H9 (cell line): ENCODE results near the gene ARMH3. TPM values are rescaled to one million over a fixed set of nuclear protein-coding genes. Genes with fewer than 3 reads are reported as not detected.
"Not testable (repeated sequence)": the region's sequence is repeated elsewhere in the genome, so short reads cannot be mapped to it uniquely, and the experiment has no call there.

ENCODE experiments used
- DNase-seq: peaks from one replicate; pipeline ENCODE4 v3.0.0-alpha.2; 2017
- H2AFZ ChIP-seq: one replicate; pipeline ENCODE4 v1.6.1; 2013; ENCODE audit warnings: mild to moderate bottlenecking, low read length, control low read depth, moderate library complexity
- H2AK5ac ChIP-seq: 2 replicates; pipeline ENCODE4 v1.6.1; 2013; ENCODE audit warnings: low read length, control low read depth, mixed read lengths; ENCODE audit not compliant: insufficient read length
- H2BK120ac ChIP-seq: one replicate; pipeline ENCODE4 v1.6.1; 2013; ENCODE audit warnings: low read depth, mild to moderate bottlenecking, low read length, control low read depth, inconsistent platforms; ENCODE audit not compliant: poor library complexity, severe bottlenecking
- H2BK12ac ChIP-seq: 2 replicates; pipeline ENCODE4 v1.6.1; 2013; ENCODE audit warnings: low read length, control low read depth, mixed read lengths, low read depth; ENCODE audit not compliant: insufficient read length
- H2BK15ac ChIP-seq: 2 replicates; pipeline ENCODE4 v1.6.1; 2013; ENCODE audit warnings: low read depth, low read length, control low read depth
- H2BK20ac ChIP-seq: one replicate; pipeline ENCODE4 v1.6.1; 2013; ENCODE audit warnings: low read depth, mild to moderate bottlenecking, low read length, control low read depth, inconsistent platforms; ENCODE audit not compliant: poor library complexity, severe bottlenecking
- H2BK5ac ChIP-seq: 2 replicates; pipeline ENCODE4 v1.6.1; 2013; ENCODE audit warnings: low read length, control low read depth, mixed read lengths; ENCODE audit not compliant: insufficient read length
- H3K14ac ChIP-seq: 2 replicates; pipeline ENCODE4 v1.6.1; 2013; ENCODE audit warnings: low read length, control low read depth; ENCODE audit not compliant: insufficient read depth
- H3K18ac ChIP-seq: 2 replicates; pipeline ENCODE4 v1.6.1; 2013; ENCODE audit warnings: low read depth, mild to moderate bottlenecking, mixed read lengths, low read length, control low read depth; ENCODE audit not compliant: insufficient read length
- H3K23ac ChIP-seq: 2 replicates; pipeline ENCODE4 v1.6.1; 2013; ENCODE audit warnings: low read length, control low read depth, mixed read lengths, low read depth; ENCODE audit not compliant: insufficient read length
- H3K23me2 ChIP-seq: 2 replicates; pipeline ENCODE4 v1.6.1; 2013; ENCODE audit warnings: low read depth, mild to moderate bottlenecking, mixed read lengths, low read length, control low read depth; ENCODE audit not compliant: insufficient read length, poor library complexity, severe bottlenecking
- H3K27ac ChIP-seq: 2 replicates; pipeline ENCODE4 v1.5.1; 2013; ENCODE audit warnings: low read length, control low read depth, mixed read lengths, low read depth; ENCODE audit not compliant: insufficient read length
- H3K27me3 ChIP-seq: 2 replicates; pipeline ENCODE4 v1.6.1; 2013; ENCODE audit warnings: low read length, control low read depth, inconsistent platforms; ENCODE audit not compliant: insufficient read depth
- H3K4ac ChIP-seq: 2 replicates; pipeline ENCODE4 v1.6.1; 2013; ENCODE audit warnings: low read depth, mild to moderate bottlenecking, control low read depth, inconsistent platforms, low read length, moderate library complexity
- H3K4me1 ChIP-seq: 2 replicates; pipeline ENCODE4 v1.6.1; 2013; ENCODE audit warnings: low read length, control low read depth, inconsistent platforms; ENCODE audit not compliant: insufficient read depth
- H3K4me2 ChIP-seq: 2 replicates; pipeline ENCODE4 v1.6.1; 2013; ENCODE audit warnings: low read length, control low read depth, mixed read lengths; ENCODE audit not compliant: insufficient read length, insufficient read depth
- H3K56ac ChIP-seq: 2 replicates; pipeline ENCODE4 v1.6.1; 2013; ENCODE audit warnings: low read depth, mild to moderate bottlenecking, mixed read lengths, low read length, control low read depth; ENCODE audit not compliant: insufficient read length
- H3K79me1 ChIP-seq: 2 replicates; pipeline ENCODE4 v1.6.1; 2013; ENCODE audit warnings: low read depth, mild to moderate bottlenecking, moderate library complexity, low read length, control low read depth, inconsistent platforms; ENCODE audit not compliant: insufficient read depth, poor library complexity, severe bottlenecking
- H3K79me2 ChIP-seq: 2 replicates; pipeline ENCODE4 v1.6.1; 2013; ENCODE audit warnings: low read length, control low read depth, inconsistent platforms; ENCODE audit not compliant: insufficient read depth
- H3K9ac ChIP-seq: 2 replicates; pipeline ENCODE4 v1.6.1; 2013; ENCODE audit warnings: low read length, control low read depth, mixed read lengths; ENCODE audit not compliant: insufficient read length; ENCODE audit errors: extremely low read depth
- H3K9me3 ChIP-seq: one replicate; pipeline ENCODE4 v1.6.1; 2013; ENCODE audit warnings: low read depth, low read length, inconsistent platforms; ENCODE audit not compliant: control insufficient read depth
- H3T11ph ChIP-seq: one replicate; pipeline ENCODE4 v1.6.1; 2013; ENCODE audit warnings: mild to moderate bottlenecking, low read length, control low read depth, inconsistent platforms
- H4K20me1 ChIP-seq: one replicate; pipeline ENCODE4 v1.6.1; 2013; ENCODE audit not compliant: control insufficient read depth, insufficient read length, insufficient read depth
- H4K5ac ChIP-seq: 2 replicates; pipeline ENCODE4 v1.6.1; 2013; ENCODE audit warnings: low read depth, mild to moderate bottlenecking, mixed read lengths, low read length, control low read depth; ENCODE audit not compliant: insufficient read length
- H4K8ac ChIP-seq: replicated peaks from 2 replicates; pipeline ENCODE4 v1.6.1; 2013; ENCODE audit warnings: low read length, control low read depth, mixed read lengths, low read depth; ENCODE audit not compliant: insufficient read length
- H4K91ac ChIP-seq: 2 replicates; pipeline ENCODE4 v1.6.1; 2013; ENCODE audit warnings: low read depth, mild to moderate bottlenecking, moderate library complexity, mixed read lengths, low read length, control low read depth; ENCODE audit not compliant: insufficient read length
- H3K27ac Mint-ChIP-seq, 3 experiments: 2 replicates in 2 of 3; 3 replicates in 1 of 3; pipeline ENCODE4 v1.8.0; 2020 to 2021; ENCODE audit warnings: mixed read lengths in 3 of 3, mild to moderate bottlenecking in 1 of 3, moderate library complexity in 1 of 3
- H3K27me3 Mint-ChIP-seq: 2 replicates; pipeline ENCODE4 v1.8.0; 2021; ENCODE audit warnings: low read depth, mild to moderate bottlenecking, moderate library complexity, mixed read lengths
- H3K36me3 Mint-ChIP-seq, 3 experiments: 2 replicates in 2 of 3; 3 replicates in 1 of 3; pipeline ENCODE4 v1.8.0; 2020 to 2021; ENCODE audit warnings: low read depth in 3 of 3, mixed read lengths in 3 of 3; ENCODE audit not compliant: insufficient read depth in 1 of 3
- H3K4me1 Mint-ChIP-seq, 2 experiments: 2 replicates each; pipeline ENCODE4 v1.8.0; 2020; ENCODE audit warnings: mixed read lengths in 2 of 2
- H3K4me3 Mint-ChIP-seq, 2 experiments: 2 replicates in 1 of 2; 3 replicates in 1 of 2; pipeline ENCODE4 v1.8.0; 2020 to 2021; ENCODE audit warnings: mild to moderate bottlenecking in 2 of 2, mixed read lengths in 2 of 2, moderate library complexity in 1 of 2
- H3K9me3 Mint-ChIP-seq, 2 experiments: 2 replicates in 1 of 2; 3 replicates in 1 of 2; pipeline ENCODE4 v1.8.0; 2020; ENCODE audit warnings: mild to moderate bottlenecking in 2 of 2, mixed read lengths in 2 of 2, moderate library complexity in 1 of 2
- WGBS: extraction: QIAGEN DNeasy Blood & Tissue Kit; methylation state at CpG from one replicate; pipeline ENCODE4 v1.1.7; 2013; ENCODE audit warnings: missing lambda C conversion rate, low lambda C conversion rate, mixed read lengths; ENCODE audit not compliant: insufficient read length; ENCODE audit errors: extremely low coverage; 5-methylcytosine and 5-hydroxymethylcytosine counted together
- total RNA-seq: library from RNA; stranded (reverse); gene quantifications from 2 replicates; pipeline ENCODE4 v1.2.1, GENCODE V29; 2021
- TF ChIP-seq, protein P1 (sequence below): fragments of 200-600 bp; sonication (generic); conservative IDR thresholded peaks from 3 replicates; pipeline ENCODE4 v1.8.0; 2021; ENCODE audit warnings: antibody characterized with exemption, mild to moderate bottlenecking

The ARMH3 gene
- total RNA-seq, 1 experiment from 2014 or later, result 20.4 TPM

DNA sequence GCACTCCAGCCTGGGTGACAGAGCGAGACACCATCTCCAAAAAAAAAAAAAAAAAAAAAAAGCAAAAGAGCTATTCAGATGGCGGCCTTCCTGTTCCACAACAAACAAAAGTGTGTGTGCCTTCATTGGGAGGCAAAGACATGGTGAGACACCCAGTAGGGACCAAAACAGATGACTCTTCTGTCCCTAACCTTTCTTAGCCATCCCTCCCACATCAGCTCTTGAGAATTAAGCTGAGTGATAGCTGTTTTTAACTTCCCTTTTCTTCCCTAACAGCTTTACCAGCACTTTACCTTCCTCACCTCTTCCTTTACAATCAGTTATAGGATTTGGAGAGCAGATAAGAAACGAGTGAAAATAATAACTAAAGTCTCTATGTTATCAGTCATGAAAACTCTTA lies 48.2 kb downstream of the ARMH3 start:
- no CpG with 5 or more reads among the region's 3 CpGs for WGBS
- no peak overlapping the region for H3K4me3 Mint-ChIP-seq
- no peak overlapping the region for H2BK120ac ChIP-seq

DNA sequence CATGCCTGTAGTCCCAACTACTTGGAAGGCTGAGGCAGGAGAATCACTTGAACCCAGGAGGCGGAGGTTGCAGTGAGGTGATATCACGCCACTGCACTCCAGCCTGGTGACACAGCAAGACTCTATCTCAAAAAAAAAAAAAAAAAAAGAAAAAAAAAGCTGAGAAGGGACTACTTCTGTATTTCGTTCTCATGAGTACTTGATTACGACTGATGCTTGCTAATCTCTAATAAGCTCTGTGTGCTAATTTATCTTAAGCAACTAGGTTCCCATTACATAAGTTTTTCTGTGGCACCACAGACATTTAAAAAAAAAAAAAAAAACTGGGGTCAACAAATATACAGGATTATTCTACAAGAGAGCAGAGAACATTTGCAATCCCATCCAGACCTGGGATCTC lies 48.9 kb downstream of the ARMH3 start:
- not testable (repeated sequence) for H4K20me1 ChIP-seq, H3K27me3 ChIP-seq, H2BK20ac ChIP-seq, H3K27me3 Mint-ChIP-seq, H3K27ac ChIP-seq, H2AFZ ChIP-seq, H3K56ac ChIP-seq, H3K9me3 Mint-ChIP-seq, H2BK15ac ChIP-seq, H3K79me2 ChIP-seq, H3K23ac ChIP-seq, H3K4ac ChIP-seq, H3K27ac Mint-ChIP-seq, H3K4me1 ChIP-seq, H3K9ac ChIP-seq, H3K23me2 ChIP-seq, H4K5ac ChIP-seq, H3K18ac ChIP-seq, H2BK5ac ChIP-seq, H3K14ac ChIP-seq, H2BK120ac ChIP-seq, H4K8ac ChIP-seq, H3K79me1 ChIP-seq, H3K4me1 Mint-ChIP-seq, H2BK12ac ChIP-seq, H3K4me2 ChIP-seq, H3K4me3 Mint-ChIP-seq, H2AK5ac ChIP-seq, H3K9me3 ChIP-seq, H4K91ac ChIP-seq, DNase-seq, H3T11ph ChIP-seq
- WGBS, result no CpG with 5 or more reads among the region's 4 CpGs
- peaks cover 2 to 32% (median 24%) of the 10 kb centered on the region in 3 experiments for H3K36me3 Mint-ChIP-seq

More for the DNA sequence above, 48.2 kb downstream of the ARMH3 start:
- Histone ChIP-seq H3K79me1 (no peaks in the 10 kb centered on the region), H2BK20ac (no peak overlapping the region), H3K14ac (no peak overlapping the region), H3K23me2 (no peaks in the 10 kb centered on the region), H2BK5ac (no peak overlapping the region), H2BK12ac (no peak overlapping the region), H3K56ac (no peak overlapping the region), H4K8ac (no peak overlapping the region), H3T11ph (no peak overlapping the region), H3K9me3 (no peaks in the 10 kb centered on the region), H3K9ac (no peak overlapping the region), H3K4me1 (no peaks in the 10 kb centered on the region), H3K23ac (no peak overlapping the region), H2AFZ (no peak overlapping the region), H3K4me2 (no peak overlapping the region), H4K20me1 (no peaks in the 10 kb centered on the region), H2AK5ac (no peak overlapping the region), H3K79me2 (no peaks in the 10 kb centered on the region), H4K91ac (no peak overlapping the region), H3K18ac (no peak overlapping the region), H3K27me3 (no peaks in the 10 kb centered on the region), H3K27ac (no peak overlapping the region), H4K5ac (no peak overlapping the region), H3K4ac (no peak overlapping the region), H2BK15ac (no peak overlapping the region)
- peaks cover 2 to 27% (median 24%) of the 10 kb centered on the region in 3 experiments for H3K36me3 Mint-ChIP-seq
- no peak for DNase-seq
- TF ChIP-seq, protein P1, sequence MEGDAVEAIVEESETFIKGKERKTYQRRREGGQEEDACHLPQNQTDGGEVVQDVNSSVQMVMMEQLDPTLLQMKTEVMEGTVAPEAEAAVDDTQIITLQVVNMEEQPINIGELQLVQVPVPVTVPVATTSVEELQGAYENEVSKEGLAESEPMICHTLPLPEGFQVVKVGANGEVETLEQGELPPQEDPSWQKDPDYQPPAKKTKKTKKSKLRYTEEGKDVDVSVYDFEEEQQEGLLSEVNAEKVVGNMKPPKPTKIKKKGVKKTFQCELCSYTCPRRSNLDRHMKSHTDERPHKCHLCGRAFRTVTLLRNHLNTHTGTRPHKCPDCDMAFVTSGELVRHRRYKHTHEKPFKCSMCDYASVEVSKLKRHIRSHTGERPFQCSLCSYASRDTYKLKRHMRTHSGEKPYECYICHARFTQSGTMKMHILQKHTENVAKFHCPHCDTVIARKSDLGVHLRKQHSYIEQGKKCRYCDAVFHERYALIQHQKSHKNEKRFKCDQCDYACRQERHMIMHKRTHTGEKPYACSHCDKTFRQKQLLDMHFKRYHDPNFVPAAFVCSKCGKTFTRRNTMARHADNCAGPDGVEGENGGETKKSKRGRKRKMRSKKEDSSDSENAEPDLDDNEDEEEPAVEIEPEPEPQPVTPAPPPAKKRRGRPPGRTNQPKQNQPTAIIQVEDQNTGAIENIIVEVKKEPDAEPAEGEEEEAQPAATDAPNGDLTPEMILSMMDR, result no peak
- H3K4me1 Mint-ChIP-seq, result peaks cover 8 to 9% of the 10 kb centered on the region in 2 experiments
- H3K27ac Mint-ChIP-seq, result no peak overlapping the region
- no peaks in the 10 kb centered on the region for H3K27me3 Mint-ChIP-seq
- H3K9me3 Mint-ChIP-seq, result no peaks in the 10 kb centered on the region
